ENCODE measurements around the gene TOB2. TPM values are rescaled to one million over a fixed set of nuclear protein-coding genes. Genes with fewer than 3 reads are reported as not detected.

Gene TOB2
- total and polyA plus RNA-seq, 4 donors, result 9.8 to 17.1 (median 12.3) TPM

DNA sequence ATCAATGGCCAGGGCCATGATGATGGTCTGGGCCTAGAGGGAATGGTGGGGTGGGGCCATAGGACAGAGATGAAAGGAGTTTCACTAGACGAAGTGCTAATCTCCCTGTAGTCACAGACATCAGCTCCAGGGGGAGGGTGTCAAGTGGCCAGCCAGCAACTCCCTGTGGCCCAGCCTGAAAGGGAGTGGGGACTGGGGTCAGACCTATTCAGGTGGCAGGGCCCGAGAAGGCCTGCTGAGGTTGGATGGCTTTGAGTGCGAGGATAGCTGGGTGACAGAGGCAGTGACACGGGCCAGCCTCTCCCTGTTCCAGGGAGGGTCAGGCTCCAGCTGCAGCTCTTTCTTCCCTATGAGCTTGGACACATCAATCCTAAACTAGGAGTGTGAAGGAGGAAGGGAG is 11.0 kb downstream of the TOB2 start:
- TF ChIP-seq, protein P1, sequence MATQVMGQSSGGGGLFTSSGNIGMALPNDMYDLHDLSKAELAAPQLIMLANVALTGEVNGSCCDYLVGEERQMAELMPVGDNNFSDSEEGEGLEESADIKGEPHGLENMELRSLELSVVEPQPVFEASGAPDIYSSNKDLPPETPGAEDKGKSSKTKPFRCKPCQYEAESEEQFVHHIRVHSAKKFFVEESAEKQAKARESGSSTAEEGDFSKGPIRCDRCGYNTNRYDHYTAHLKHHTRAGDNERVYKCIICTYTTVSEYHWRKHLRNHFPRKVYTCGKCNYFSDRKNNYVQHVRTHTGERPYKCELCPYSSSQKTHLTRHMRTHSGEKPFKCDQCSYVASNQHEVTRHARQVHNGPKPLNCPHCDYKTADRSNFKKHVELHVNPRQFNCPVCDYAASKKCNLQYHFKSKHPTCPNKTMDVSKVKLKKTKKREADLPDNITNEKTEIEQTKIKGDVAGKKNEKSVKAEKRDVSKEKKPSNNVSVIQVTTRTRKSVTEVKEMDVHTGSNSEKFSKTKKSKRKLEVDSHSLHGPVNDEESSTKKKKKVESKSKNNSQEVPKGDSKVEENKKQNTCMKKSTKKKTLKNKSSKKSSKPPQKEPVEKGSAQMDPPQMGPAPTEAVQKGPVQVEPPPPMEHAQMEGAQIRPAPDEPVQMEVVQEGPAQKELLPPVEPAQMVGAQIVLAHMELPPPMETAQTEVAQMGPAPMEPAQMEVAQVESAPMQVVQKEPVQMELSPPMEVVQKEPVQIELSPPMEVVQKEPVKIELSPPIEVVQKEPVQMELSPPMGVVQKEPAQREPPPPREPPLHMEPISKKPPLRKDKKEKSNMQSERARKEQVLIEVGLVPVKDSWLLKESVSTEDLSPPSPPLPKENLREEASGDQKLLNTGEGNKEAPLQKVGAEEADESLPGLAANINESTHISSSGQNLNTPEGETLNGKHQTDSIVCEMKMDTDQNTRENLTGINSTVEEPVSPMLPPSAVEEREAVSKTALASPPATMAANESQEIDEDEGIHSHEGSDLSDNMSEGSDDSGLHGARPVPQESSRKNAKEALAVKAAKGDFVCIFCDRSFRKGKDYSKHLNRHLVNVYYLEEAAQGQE (IDR thresholded peaks at IDR 0.05), result no peak
- no peak for TF ChIP-seq RXRA (IDR thresholded peaks at IDR 0.05)
- no peak for TF ChIP-seq FOXA1 (IDR thresholded peaks at IDR 0.05)
- TF ChIP-seq, protein P2, sequence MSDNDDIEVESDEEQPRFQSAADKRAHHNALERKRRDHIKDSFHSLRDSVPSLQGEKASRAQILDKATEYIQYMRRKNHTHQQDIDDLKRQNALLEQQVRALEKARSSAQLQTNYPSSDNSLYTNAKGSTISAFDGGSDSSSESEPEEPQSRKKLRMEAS (IDR thresholded peaks at IDR 0.05), result no peak
- TF ChIP-seq, protein P3, sequence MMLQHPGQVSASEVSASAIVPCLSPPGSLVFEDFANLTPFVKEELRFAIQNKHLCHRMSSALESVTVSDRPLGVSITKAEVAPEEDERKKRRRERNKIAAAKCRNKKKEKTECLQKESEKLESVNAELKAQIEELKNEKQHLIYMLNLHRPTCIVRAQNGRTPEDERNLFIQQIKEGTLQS (IDR thresholded peaks at IDR 0.05), result no peak
- no peak for TF ChIP-seq HNF4A (conservative IDR thresholded peaks at IDR 0.05)
- TF ChIP-seq JUND (IDR thresholded peaks at IDR 0.05), result no peak
- TF ChIP-seq, protein P4, sequence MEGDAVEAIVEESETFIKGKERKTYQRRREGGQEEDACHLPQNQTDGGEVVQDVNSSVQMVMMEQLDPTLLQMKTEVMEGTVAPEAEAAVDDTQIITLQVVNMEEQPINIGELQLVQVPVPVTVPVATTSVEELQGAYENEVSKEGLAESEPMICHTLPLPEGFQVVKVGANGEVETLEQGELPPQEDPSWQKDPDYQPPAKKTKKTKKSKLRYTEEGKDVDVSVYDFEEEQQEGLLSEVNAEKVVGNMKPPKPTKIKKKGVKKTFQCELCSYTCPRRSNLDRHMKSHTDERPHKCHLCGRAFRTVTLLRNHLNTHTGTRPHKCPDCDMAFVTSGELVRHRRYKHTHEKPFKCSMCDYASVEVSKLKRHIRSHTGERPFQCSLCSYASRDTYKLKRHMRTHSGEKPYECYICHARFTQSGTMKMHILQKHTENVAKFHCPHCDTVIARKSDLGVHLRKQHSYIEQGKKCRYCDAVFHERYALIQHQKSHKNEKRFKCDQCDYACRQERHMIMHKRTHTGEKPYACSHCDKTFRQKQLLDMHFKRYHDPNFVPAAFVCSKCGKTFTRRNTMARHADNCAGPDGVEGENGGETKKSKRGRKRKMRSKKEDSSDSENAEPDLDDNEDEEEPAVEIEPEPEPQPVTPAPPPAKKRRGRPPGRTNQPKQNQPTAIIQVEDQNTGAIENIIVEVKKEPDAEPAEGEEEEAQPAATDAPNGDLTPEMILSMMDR (IDR thresholded peaks at IDR 0.05; ENCODE audit: low read depth, low read length, missing input control), result no peak
- TF ChIP-seq, protein P5, sequence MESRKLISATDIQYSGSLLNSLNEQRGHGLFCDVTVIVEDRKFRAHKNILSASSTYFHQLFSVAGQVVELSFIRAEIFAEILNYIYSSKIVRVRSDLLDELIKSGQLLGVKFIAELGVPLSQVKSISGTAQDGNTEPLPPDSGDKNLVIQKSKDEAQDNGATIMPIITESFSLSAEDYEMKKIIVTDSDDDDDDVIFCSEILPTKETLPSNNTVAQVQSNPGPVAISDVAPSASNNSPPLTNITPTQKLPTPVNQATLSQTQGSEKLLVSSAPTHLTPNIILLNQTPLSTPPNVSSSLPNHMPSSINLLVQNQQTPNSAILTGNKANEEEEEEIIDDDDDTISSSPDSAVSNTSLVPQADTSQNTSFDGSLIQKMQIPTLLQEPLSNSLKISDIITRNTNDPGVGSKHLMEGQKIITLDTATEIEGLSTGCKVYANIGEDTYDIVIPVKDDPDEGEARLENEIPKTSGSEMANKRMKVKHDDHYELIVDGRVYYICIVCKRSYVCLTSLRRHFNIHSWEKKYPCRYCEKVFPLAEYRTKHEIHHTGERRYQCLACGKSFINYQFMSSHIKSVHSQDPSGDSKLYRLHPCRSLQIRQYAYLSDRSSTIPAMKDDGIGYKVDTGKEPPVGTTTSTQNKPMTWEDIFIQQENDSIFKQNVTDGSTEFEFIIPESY (IDR thresholded peaks at IDR 0.05), result no peak
- TF ChIP-seq RAD21 (IDR thresholded peaks at IDR 0.05), result no peak
- TF ChIP-seq SP1 (IDR thresholded peaks at IDR 0.05), result no peak
- TF ChIP-seq NR2F2 (IDR thresholded peaks at IDR 0.05), result no peak
- TF ChIP-seq TAF1 (conservative IDR thresholded peaks at IDR 0.05), result no peak
- no peak for TF ChIP-seq FOXA2 (IDR thresholded peaks at IDR 0.05)
- TF ChIP-seq HNF4G (IDR thresholded peaks at IDR 0.05), result no peak
- no peak for TF ChIP-seq YY1 (IDR thresholded peaks at IDR 0.05)
- Histone ChIP-seq H3K9ac (ENCODE audit: low read depth in 1 of 2, low read length in 2 of 2) (no peak overlapping the region), H3K4me1 (ENCODE audit: control insufficient read depth in 4 of 4, insufficient read depth in 4 of 4, low read length in 3 of 4) (peaks cover 9 to 47% (median 26%) of the 10 kb centered on the region in 4 donors), H3K27me3 (ENCODE audit: control insufficient read depth in 4 of 4, insufficient read depth in 4 of 4, low read length in 3 of 4) (no peaks in the 10 kb centered on the region), H3K36me3 (ENCODE audit: control insufficient read depth in 4 of 4, insufficient read depth in 3 of 4, low read depth in 1 of 4, low read length in 3 of 4) (peaks cover 17 to 33% (median 21%) of the 10 kb centered on the region in 4 donors), H3K9me3 (ENCODE audit: control insufficient read depth in 4 of 4, low read length in 3 of 4) (no peaks in the 10 kb centered on the region), H3K4me3 (ENCODE audit: low read depth in 1 of 3, low read length in 3 of 3) (no peak overlapping the region), H3K27ac (ENCODE audit: low read depth in 1 of 2, low read length in 2 of 2) (no peak overlapping the region)
- no peak for DNase-seq (ENCODE audit: low spot score)
- WGBS, result 77% methylated on average over 4 of the region's 4 CpGs

All from liver (tissue), 9 donors.